ENCODE results near the gene GKN1.

The GKN1 gene

DNA sequence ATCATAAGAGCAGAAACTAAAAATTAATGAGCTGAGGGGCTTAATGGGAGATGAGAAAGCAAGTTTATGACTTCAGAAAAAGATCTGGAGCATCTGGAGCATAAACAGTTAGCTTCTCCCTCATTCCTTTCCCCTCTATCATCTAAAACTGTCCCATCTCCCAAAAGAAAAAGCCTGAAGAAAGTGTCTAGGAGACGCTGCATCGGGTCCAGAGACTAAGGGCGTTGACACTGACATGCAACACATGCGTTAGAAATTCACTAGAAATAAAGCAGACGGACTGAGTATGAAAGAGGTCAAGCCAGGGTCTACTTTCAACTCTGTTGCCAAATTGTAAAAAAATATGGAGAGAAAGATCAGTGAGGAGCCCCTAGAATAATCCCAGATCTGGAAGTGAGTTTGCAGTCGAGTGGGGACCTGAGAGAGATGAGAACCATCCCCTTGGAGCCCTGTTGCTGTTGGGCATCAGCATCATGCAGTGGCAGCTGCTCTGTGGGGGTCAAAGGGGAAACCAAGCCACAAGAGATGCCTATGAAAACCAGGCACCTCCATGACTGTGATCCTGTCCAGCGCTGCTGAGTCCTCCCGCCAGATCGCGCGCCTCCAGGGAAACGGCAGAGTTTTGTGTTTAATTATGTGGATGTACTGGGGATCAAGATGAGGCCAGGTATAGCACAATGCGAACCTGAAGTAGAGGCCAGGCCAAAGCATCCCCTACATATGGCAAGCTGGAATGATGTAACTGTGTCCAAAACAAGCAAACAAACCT lies 52.4 kb downstream of the GKN1 start:
- TF ChIP-seq, protein P1, sequence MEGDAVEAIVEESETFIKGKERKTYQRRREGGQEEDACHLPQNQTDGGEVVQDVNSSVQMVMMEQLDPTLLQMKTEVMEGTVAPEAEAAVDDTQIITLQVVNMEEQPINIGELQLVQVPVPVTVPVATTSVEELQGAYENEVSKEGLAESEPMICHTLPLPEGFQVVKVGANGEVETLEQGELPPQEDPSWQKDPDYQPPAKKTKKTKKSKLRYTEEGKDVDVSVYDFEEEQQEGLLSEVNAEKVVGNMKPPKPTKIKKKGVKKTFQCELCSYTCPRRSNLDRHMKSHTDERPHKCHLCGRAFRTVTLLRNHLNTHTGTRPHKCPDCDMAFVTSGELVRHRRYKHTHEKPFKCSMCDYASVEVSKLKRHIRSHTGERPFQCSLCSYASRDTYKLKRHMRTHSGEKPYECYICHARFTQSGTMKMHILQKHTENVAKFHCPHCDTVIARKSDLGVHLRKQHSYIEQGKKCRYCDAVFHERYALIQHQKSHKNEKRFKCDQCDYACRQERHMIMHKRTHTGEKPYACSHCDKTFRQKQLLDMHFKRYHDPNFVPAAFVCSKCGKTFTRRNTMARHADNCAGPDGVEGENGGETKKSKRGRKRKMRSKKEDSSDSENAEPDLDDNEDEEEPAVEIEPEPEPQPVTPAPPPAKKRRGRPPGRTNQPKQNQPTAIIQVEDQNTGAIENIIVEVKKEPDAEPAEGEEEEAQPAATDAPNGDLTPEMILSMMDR (IDR thresholded peaks at IDR 0.05), result no peak
- intact Hi-C loops (cut with DNase I; ENCODE audit: low total_unique reads), result loop anchor here (10.0 kb wide), 1 partner anchor 138 kb away; no protein-coding TSS in a partner anchor
- H3K36me3 ChIP-seq, result no peaks in the 10 kb centered on the region
- DNase-seq, result no peak
- no peak overlapping the region for H3K4me3 ChIP-seq
- no peaks in the 10 kb centered on the region for H3K9me3 ChIP-seq
- peaks cover 0 to 56% (median 17%) of the 10 kb centered on the region in 4 donors for H3K4me1 ChIP-seq
- H3K27ac ChIP-seq, result no peak overlapping the region
- no peaks in the 10 kb centered on the region for H3K27me3 ChIP-seq
